Activated CD4-positive, alpha-beta T cell treated with anti-CD3 and anti-CD28 coated beads, Interleukin-2, amount 10 ng/mL, durations not matched to agents 7 days and 5 days (primary cell): ENCODE results near the gene TDRD9. TPM values are rescaled to one million over a fixed set of nuclear protein-coding genes. Genes with fewer than 3 reads are reported as not detected.

Experiments used
- CTCF ChIA-PET: fragments of 350-600 bp; sonication (Branson Sonifier 250); formaldehyde crosslinking; loops from one replicate; lab custom pipeline; 2021; ENCODE audit warnings: antibody characterized with exemption; lab: Charles Lee
- POLR2A ChIA-PET: fragments of 350-600 bp; sonication (Branson Sonifier 250); formaldehyde crosslinking; loops from one replicate; lab custom pipeline; 2021; ENCODE audit warnings: antibody characterized with exemption; lab: Charles Lee
- DNase-seq: peaks from one replicate; pipeline ENCODE4 v3.0.0-alpha.2; 2020
- H3K27ac Mint-ChIP-seq: one replicate; pipeline ENCODE4 v1.8.0; 2021; ENCODE audit warnings: mild to moderate bottlenecking, moderate library complexity, mixed read lengths
- H3K27me3 Mint-ChIP-seq: one replicate; pipeline ENCODE4 v1.8.0; 2021; ENCODE audit warnings: mixed read lengths
- H3K36me3 Mint-ChIP-seq: one replicate; pipeline ENCODE4 v1.8.0; 2021; ENCODE audit warnings: low read depth, mixed read lengths
- H3K4me1 Mint-ChIP-seq: one replicate; pipeline ENCODE4 v1.8.0; 2021; ENCODE audit warnings: mixed read lengths
- H3K4me3 Mint-ChIP-seq: one replicate; pipeline ENCODE4 v1.8.0; 2021; ENCODE audit warnings: mild to moderate bottlenecking, moderate library complexity, mixed read lengths
- H3K9me3 Mint-ChIP-seq: one replicate; pipeline ENCODE4 v1.8.0; 2021; ENCODE audit warnings: mixed read lengths
- total RNA-seq, 2 experiments: library from RNA; stranded (reverse); gene quantifications; one replicate each; pipeline ENCODE4 v1.2.3, GENCODE V29; 2021

TDRD9 gene
- total RNA-seq, 2 experiments from 2014 or later, result 0.60 to 0.62 TPM

- ChIA-PET POLR2A (no interaction called here), CTCF (no interaction called here)
- Mint-ChIP-seq H3K4me1 (no peaks in the 10 kb centered on the region), H3K27me3 (peaks cover 7% of the 10 kb centered on the region), H3K27ac (no peak overlapping the region), H3K9me3 (no peaks in the 10 kb centered on the region), H3K36me3 (no peaks in the 10 kb centered on the region), H3K4me3 (no peak overlapping the region)
- DNase-seq, result no peak
Observed at GRCh38 chr14:104034976-104035699, 106.9 kb downstream of the TDRD9 start.

GRCh38 chr14:104036212-104036611 is 108.0 kb downstream of the TDRD9 start:
- DNase-seq, result no peak
- no peak overlapping the region for H3K27ac Mint-ChIP-seq
- ChIA-PET POLR2A (no interaction called here), CTCF (interaction anchor here (0.6 kb wide), 1 partner anchor 901 kb away, joined by 4 read pairs; no protein-coding TSS in a partner anchor)
- H3K9me3 Mint-ChIP-seq, result no peaks in the 10 kb centered on the region
- peaks cover 7% of the 10 kb centered on the region for H3K27me3 Mint-ChIP-seq
- no peaks in the 10 kb centered on the region for H3K36me3 Mint-ChIP-seq
- no peak overlapping the region for H3K4me3 Mint-ChIP-seq
- H3K4me1 Mint-ChIP-seq, result no peaks in the 10 kb centered on the region

- H3K27ac Mint-ChIP-seq, result no peak overlapping the region
Observed at GRCh38 chr14:104037074-104037473, 108.8 kb downstream of the TDRD9 start.

GRCh38 chr14:104037903-104038302 is 109.6 kb downstream of the TDRD9 start:
- Mint-ChIP-seq H3K27me3 (peaks cover 4% of the 10 kb centered on the region), H3K27ac (no peak overlapping the region), H3K4me3 (no peak overlapping the region), H3K9me3 (no peaks in the 10 kb centered on the region), H3K36me3 (no peaks in the 10 kb centered on the region), H3K4me1 (no peaks in the 10 kb centered on the region)
- no peak for DNase-seq
- POLR2A ChIA-PET, result no interaction called here
- CTCF ChIA-PET, result no interaction called here

More at GRCh38 chr14:104037074-104037473, 108.8 kb downstream of the TDRD9 start:
- ChIA-PET POLR2A (no interaction called here), CTCF (interaction anchor here (0.6 kb wide), 1 partner anchor 902 kb away, joined by 4 read pairs; no protein-coding TSS in a partner anchor)
- H3K27me3 Mint-ChIP-seq, result peaks cover 6% of the 10 kb centered on the region
- no peaks in the 10 kb centered on the region for H3K4me1 Mint-ChIP-seq
- no peaks in the 10 kb centered on the region for H3K9me3 Mint-ChIP-seq
- H3K36me3 Mint-ChIP-seq, result no peaks in the 10 kb centered on the region
- no peak for DNase-seq
- H3K4me3 Mint-ChIP-seq, result no peak overlapping the region

GRCh38 chr14:104039214-104039613 is 111.0 kb downstream of the TDRD9 start:
- POLR2A ChIA-PET, result no interaction called here
- no peak overlapping the region for H3K27ac Mint-ChIP-seq

GRCh38 chr14:104040539-104040938 is 112.3 kb downstream of the TDRD9 start:
- H3K4me3 Mint-ChIP-seq, result no peak overlapping the region
- H3K9me3 Mint-ChIP-seq, result no peaks in the 10 kb centered on the region
- POLR2A ChIA-PET, result no interaction called here
- no peak for DNase-seq
- no peaks in the 10 kb centered on the region for H3K36me3 Mint-ChIP-seq
- peaks cover 4% of the 10 kb centered on the region for H3K27me3 Mint-ChIP-seq
- no peaks in the 10 kb centered on the region for H3K4me1 Mint-ChIP-seq
- CTCF ChIA-PET, result no interaction called here
- H3K27ac Mint-ChIP-seq, result no peak overlapping the region

More at GRCh38 chr14:104039214-104039613, 111.0 kb downstream of the TDRD9 start:
- no peak overlapping the region for H3K4me3 Mint-ChIP-seq
- no peaks in the 10 kb centered on the region for H3K36me3 Mint-ChIP-seq
- CTCF ChIA-PET, result no interaction called here
- peaks cover 4% of the 10 kb centered on the region for H3K27me3 Mint-ChIP-seq
- no peak for DNase-seq
- H3K4me1 Mint-ChIP-seq, result no peaks in the 10 kb centered on the region
- H3K9me3 Mint-ChIP-seq, result no peaks in the 10 kb centered on the region

- CTCF ChIA-PET, result no interaction called here
- Mint-ChIP-seq H3K27ac (no peak overlapping the region), H3K27me3 (peaks cover 4% of the 10 kb centered on the region), H3K9me3 (no peaks in the 10 kb centered on the region), H3K4me3 (no peak overlapping the region), H3K36me3 (no peaks in the 10 kb centered on the region), H3K4me1 (no peaks in the 10 kb centered on the region)
- no peak for DNase-seq
- POLR2A ChIA-PET, result no interaction called here
Observed at GRCh38 chr14:104041430-104042104, 113.3 kb downstream of the TDRD9 start.

- peaks cover 4% of the 10 kb centered on the region for H3K4me1 Mint-ChIP-seq
- H3K4me3 Mint-ChIP-seq, result no peak overlapping the region
- DNase-seq, result no peak
- H3K27ac Mint-ChIP-seq, result no peak overlapping the region
- CTCF ChIA-PET, result no interaction called here
- peaks cover 4% of the 10 kb centered on the region for H3K27me3 Mint-ChIP-seq
- no peaks in the 10 kb centered on the region for H3K9me3 Mint-ChIP-seq
- POLR2A ChIA-PET, result no interaction called here
- H3K36me3 Mint-ChIP-seq, result no peaks in the 10 kb centered on the region
Observed at GRCh38 chr14:104044016-104044415, 115.8 kb downstream of the TDRD9 start.

- ChIA-PET POLR2A (no interaction called here), CTCF (no interaction called here)
- Mint-ChIP-seq H3K4me3 (no peak overlapping the region), H3K4me1 (peaks cover 4% of the 10 kb centered on the region), H3K27ac (no peak overlapping the region), H3K36me3 (no peaks in the 10 kb centered on the region), H3K9me3 (no peaks in the 10 kb centered on the region), H3K27me3 (peaks cover 6% of the 10 kb centered on the region)
- no peak for DNase-seq
Observed at GRCh38 chr14:104047761-104048160, 119.5 kb downstream of the TDRD9 start.

- H3K9me3 Mint-ChIP-seq, result no peaks in the 10 kb centered on the region
- POLR2A ChIA-PET, result no interaction called here
- peaks cover 4% of the 10 kb centered on the region for H3K4me1 Mint-ChIP-seq
- CTCF ChIA-PET, result no interaction called here
- H3K4me3 Mint-ChIP-seq, result no peak overlapping the region
- H3K27ac Mint-ChIP-seq, result no peak overlapping the region
- peaks cover 7% of the 10 kb centered on the region for H3K27me3 Mint-ChIP-seq
- no peak for DNase-seq
- H3K36me3 Mint-ChIP-seq, result no peaks in the 10 kb centered on the region
Observed at GRCh38 chr14:104048758-104049507, 120.7 kb downstream of the TDRD9 start.

- H3K27ac Mint-ChIP-seq, result no peak overlapping the region
- no peaks in the 10 kb centered on the region for H3K9me3 Mint-ChIP-seq
- H3K27me3 Mint-ChIP-seq, result peaks cover 7% of the 10 kb centered on the region
- POLR2A ChIA-PET, result no interaction called here
- CTCF ChIA-PET, result no interaction called here
- H3K4me3 Mint-ChIP-seq, result no peak overlapping the region
- no peaks in the 10 kb centered on the region for H3K36me3 Mint-ChIP-seq
- H3K4me1 Mint-ChIP-seq, result peaks cover 4% of the 10 kb centered on the region
- DNase-seq, result no peak
Observed at GRCh38 chr14:104049576-104050240, 121.5 kb downstream of the TDRD9 start.

GRCh38 chr14:104051092-104051813 is 123.0 kb downstream of the TDRD9 start:
- Mint-ChIP-seq H3K4me1 (peaks cover 4% of the 10 kb centered on the region), H3K4me3 (no peak overlapping the region), H3K27me3 (peaks cover 12% of the 10 kb centered on the region), H3K9me3 (no peaks in the 10 kb centered on the region), H3K27ac (no peak overlapping the region), H3K36me3 (no peaks in the 10 kb centered on the region)
- DNase-seq, result no peak
- ChIA-PET POLR2A (no interaction called here), CTCF (interaction anchor here (0.6 to 1.5 kb wide), 2 partner anchors 26 to 1031 kb away, joined by 4 to 5 read pairs; no protein-coding TSS in a partner anchor)
